Right ventricle myocardium superior (tissue), 1 donor: ENCODE data around the gene INPP5A. TPM values are rescaled to one million over a fixed set of nuclear protein-coding genes. Genes with fewer than 3 reads are reported as not detected.
"Not testable (repeated sequence)": the region's sequence is repeated elsewhere in the genome, so short reads cannot be mapped to it uniquely, and the experiment has no call there.

Experiments
- ATAC-seq: fragments of 200-7000 bp; cut with Tn5 transposase; one replicate; pipeline ENCODE4 v1.9.1; 2020; ENCODE audit warnings: mild to moderate bottlenecking; ENCODE audit not compliant: poor library complexity
- DNase-seq: peaks from one replicate; pipeline ENCODE4 v3.0.0-alpha.2; 2020
- intact Hi-C: fragments of 100-400 bp; cut with DNase I; formaldehyde crosslinking; loops from one replicate; pipeline ENCODE4 v1.11.2; 2022
- total RNA-seq: library from RNA; stranded (reverse); fragmentation: NEBNext Ultra II Directional; extraction: Animal tissue kit (Norgen Biotek cat#: 25700); gene quantifications from one replicate; pipeline ENCODE4 v1.2.1, GENCODE V29; 2021
- donor health status: DM: no; HTN: yes; CAD: no; lungs with severe emphysema.

Gene INPP5A
- total RNA-seq, 1 donor from 2014 or later = 99.1 TPM

DNA sequence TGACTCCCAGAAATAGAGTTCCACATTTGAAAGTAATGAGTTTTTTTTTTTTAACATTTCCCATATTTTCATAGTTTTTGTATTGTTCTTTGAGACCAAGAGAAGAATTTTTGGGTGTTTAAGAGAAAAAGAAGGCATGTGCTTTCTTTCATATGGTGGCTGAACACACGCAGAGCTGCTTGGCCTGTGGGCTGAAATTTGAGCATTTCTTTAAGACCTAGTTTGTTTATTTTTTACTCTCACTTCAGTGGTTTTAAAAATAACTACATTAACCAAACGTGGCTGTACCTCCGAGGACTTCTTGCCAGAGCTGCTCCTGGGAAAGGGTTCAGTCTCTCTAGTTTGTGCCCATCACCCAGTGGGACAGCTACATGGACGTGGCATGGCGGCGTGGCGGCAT, 58.3 kb downstream of the INPP5A start:
- no peak for DNase-seq
- intact Hi-C loops = no loop called here
- ATAC-seq = no peak

DNA sequence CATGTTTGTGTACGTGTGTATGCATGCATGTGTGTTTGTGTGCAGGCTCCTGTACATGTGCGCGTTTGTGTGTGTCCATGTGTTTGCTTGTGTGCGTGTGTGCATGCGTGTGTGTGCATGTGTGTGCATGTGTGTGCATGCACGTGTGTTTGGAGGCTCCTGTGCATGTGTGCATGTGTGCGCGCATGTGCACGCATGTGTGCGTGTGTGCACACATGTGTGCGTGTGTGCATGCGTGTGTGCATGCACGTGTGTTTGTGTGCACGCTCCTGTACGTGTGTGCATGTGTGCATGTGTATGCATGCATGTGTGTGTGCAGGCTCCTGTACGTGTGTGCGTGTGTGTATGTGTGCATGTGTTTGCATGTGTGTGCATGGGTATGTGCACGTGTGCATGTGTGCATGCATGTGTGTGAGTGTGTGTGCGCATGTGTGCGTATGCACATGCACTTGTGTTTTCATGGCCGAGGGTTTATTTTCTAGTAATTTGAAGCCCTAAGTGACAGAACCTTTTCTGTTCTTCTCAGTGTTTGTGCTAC, 59.2 kb downstream of the INPP5A start:
- intact Hi-C loops = no loop called here
- ATAC-seq (no peak), DNase-seq (no peak)

DNA sequence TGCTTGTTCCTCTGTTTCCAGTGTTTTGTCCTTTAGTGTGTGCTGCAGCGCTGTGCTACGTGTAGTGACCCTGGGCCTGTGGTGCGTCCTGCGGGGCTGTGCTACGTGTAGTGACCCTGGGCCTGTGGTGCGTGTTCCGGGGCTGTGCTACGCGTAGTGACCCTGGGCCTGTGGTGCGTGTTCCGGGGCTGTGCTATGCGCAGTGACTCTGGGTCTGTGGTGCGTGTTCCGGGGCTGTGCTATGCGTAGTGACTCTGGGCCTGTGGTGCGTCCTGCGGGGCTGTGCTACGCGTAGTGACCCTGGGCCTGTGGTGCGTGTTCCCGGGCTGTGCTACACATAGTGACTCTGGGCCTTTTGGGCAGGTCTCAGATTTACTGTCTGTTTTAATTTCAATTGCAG, 60.1 kb downstream of the INPP5A start:
- DNase-seq (no peak), ATAC-seq (no peak)
- intact Hi-C loops = no loop called here

DNA sequence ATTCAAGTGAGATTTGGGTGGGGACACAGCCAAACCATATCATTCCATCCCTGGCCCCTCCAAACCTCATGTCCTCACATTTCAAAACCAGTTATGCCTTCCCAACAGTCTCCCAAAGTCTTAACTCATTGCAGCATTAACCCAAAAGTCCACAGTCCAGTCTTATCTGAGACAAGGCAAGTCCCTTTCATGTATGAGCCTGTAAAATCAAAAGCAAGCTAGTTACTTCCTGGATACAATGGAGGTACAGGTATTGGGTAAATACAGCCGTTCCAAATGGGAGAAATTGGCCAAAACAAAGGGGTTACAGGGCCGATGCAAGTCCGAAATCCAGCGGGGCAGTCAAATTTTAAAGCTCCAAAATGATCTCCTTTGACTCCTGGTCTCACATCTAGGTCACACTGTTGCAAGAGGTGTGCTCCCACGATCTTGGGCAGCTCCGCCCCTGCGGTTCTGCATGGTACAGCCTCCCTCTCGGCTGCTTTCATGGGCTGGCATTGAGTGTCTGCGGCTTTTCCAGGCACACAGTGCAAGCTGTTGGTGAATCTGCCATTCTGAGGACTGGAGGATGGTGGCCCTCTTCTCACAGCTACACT, 61.5 kb downstream of the INPP5A start:
- DNase-seq, intact Hi-C loops, ATAC-seq: not testable (repeated sequence)

DNA sequence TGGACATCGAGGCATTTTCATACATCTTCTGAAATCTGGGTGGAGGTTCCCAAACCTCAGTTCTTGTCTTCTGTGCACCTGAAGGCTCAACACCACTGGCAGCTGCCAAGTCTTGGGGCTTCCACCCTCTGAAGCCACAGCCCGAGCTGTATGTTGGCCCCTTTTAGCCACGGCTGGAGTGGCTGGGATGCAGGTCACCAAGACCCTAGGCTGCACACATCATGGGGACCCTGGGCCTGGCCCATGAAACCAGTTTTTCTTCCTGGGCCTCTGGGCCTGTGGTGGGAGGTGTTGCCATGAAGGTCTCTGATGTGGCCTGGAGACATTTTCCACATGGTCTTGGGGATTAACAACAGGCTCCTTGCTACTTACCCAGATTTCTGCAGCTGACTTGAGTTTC, 62.1 kb downstream of the INPP5A start:
- ATAC-seq = no peak
- intact Hi-C loops = no loop called here
- no peak for DNase-seq

DNA sequence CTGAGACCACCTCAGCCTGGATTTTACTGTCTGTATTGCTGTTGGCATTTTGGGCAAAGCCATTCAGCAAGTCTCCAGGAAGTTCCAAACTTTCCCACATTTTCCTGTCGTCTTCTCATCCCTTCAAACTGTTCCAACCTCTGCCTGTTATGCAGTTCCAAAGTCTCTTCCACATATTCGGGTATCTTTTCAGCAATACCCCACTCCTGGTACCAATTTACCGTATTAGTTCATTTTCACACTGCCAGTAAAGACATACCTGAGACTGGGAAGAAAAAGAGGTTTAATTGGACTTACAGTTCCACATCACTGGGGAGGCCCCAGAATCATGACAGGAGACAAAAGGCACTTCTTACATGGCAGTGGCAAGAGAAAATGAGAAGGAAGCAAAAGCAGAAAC, 62.8 kb downstream of the INPP5A start:
- DNase-seq = no peak
- intact Hi-C loops = no loop called here
- no peak for ATAC-seq

DNA sequence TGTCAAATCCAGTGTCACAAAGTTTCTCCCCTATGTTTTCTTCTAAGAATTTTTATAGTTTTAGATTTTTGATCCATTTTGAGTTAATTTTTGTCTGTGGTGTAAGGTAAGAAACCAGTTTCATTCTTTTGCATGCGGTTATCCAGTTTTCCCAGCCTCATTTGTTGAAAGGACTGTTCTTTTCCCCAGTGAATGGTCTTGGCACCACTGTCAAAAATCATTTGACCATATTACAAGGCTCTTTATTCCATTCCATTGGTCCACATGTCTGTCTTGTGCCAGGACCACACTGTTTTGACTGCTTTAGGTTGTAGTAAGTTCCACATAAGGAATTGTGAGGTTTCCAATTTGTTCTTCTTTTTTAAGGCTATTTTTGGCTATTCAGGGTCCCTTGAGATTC, 64.0 kb downstream of the INPP5A start:
- no peak for DNase-seq
- intact Hi-C loops = no loop called here
- no peak for ATAC-seq

DNA sequence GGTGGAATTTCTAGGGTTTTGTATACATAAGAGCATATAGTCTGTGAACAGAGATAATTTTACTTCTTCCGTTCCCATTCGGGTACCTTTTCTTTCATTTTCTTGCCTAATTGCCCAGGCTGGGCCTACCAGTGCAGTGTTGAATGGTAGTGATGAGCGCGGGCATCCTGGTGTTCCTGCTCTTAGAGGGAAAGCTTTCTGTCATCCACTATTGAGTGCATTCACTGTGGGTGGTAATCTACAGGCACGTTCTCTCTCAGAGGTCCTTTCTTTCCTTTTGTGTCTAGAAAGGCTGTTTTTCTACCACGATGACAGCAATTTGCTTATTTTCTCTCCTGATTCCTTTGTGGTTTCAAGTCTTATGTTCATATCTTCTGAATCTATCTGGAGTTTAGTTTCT, 65.0 kb downstream of the INPP5A start:
- no peak for DNase-seq
- ATAC-seq = no peak
- intact Hi-C loops = no loop called here

DNA sequence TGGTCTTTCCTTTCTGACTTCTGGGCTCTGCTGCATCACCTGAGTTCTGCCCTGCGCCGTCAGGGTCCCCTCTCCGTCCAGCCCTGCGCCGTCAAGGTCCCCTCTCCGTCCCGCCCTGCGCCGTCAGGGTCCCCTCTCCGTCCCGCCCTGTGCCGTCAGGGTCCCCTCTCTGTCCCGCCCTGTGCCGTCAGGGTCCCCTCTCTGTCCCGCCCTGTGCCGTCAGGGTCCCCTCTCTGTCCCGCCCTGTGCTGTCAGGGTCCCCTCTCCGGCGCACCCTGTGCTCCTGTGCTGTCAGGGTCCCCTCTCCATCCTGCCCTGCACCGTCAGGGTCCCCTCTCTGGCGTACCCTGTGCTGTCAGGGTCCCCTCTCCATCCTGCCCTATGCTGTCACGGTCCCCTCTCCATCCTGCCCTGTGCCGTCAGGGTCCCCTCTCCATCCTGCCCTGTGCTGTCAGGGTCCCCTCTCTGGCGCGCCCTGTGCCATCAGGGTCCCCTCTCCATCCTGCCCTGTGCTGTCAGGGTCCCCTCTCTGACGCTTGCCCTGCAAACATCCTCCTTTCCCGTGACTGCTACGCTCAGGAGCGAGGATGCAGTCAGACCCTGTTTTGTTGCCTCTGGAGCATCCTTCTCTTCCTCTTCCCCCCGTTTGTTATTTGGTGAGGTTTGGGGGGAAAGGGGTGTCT, 66.4 kb downstream of the INPP5A start:
- ATAC-seq (no peak), DNase-seq (no peak)
- intact Hi-C loops = no loop called here

DNA sequence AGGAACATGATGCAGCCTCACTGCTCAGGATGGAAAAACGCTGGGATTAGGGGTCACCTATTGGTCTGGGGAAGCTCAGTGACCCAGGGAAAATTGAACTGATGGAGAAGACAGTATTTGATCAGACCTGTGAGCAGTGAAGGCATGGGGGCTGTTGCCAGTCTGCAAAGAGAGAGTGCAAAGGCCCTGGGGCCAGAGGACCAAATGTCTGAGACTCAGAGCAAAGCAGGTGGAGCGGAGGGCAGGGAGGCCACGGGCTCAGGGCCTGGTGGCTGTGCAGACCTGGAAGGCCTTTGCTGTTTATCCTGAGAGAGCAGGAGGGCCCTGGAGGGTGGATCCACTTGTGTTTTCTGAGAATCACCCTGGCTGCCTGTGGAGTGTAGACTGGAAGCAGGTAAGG, 67.1 kb downstream of the INPP5A start:
- ATAC-seq = no peak

DNA sequence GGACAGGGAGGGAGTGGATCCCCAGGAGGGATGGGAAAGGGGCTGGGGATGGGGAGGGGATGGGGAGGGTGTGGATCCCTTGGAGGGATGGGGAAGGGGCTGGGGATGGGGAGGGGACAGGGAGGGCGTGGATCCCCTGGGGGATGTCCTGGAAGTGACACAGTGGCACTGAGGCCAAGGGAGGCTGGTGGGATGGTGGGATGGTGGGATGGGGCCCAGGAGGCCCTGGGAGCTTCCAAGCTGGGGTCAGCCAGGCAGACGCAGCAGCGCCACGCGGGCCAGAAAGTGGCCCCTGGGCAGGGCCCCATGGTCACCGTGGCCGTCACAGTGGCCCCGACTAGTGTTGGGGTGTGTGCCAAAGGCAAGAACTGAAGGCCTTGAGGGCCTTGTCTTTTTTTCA, 67.8 kb downstream of the INPP5A start:
- no peak for ATAC-seq
- no peak for DNase-seq
- intact Hi-C loops = no loop called here

More for the DNA sequence above, 67.1 kb downstream of the INPP5A start:
- DNase-seq = no peak
- intact Hi-C loops = no loop called here

DNA sequence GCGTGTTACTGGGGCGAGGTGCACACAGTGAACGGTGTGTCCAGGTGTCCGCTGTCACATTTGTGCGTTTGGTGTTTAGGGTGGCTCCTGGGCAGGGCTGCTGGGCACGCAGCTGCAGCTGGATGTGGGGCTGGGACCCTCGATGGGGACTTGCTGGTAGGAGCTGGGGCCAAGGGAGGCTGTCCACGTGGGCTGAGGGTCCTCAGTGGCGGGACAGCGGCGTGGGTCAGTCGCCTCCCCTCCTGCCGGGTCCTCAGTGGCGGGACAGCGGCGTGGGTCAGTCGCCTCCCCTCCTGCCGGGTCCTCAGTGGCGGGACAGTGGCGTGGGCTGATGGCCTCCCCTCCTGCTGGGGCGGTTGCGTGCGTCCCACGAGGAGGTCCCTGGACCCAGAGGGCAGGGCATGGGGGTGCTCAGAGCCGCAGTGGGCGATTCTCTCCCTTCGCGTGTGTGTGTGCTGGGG, 68.5 kb downstream of the INPP5A start:
- intact Hi-C loops = no loop called here
- ATAC-seq (peak; percentile 6), DNase-seq (no peak)

DNA sequence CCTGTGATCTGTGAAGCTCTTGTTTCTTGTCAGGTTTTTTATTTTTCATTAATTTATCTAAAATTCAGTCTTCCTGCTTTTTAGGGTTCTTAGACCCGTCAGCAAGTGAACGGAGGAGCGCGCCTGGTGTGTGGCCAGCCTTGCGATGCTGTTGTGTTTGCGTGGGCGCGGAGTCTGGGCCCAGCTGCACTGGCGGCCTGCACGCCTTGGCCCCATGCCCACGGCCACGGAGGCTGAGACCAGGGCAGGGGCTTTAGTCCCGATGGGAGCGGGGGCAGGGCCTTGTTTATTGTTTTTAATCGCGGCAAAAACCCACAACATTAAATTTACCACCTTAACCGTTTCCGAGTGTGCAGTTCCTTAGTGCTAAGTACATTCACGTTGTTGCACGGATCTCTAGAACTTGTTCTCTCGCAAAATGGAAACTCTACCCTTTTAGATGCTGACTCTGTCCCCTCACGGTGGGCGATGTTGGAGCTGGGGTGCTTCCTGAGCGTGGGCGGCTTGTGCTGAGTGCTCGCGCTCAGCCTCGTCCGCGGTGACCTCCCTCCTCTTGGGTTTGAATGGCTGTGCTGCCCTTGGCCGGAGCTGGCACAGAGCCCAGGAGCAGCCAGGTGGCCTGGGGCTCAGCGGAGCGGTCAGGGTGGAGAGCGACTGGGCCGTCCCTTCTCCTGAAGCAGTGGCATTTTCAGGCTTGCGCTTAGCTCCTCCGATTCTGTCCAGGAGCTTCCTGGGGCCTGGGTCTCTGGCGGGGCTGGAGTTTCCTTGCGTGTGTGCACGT, 69.1 kb downstream of the INPP5A start:
- DNase-seq = peak; percentile 73
- intact Hi-C loops = no loop called here
- peak; percentile 68 for ATAC-seq

DNA sequence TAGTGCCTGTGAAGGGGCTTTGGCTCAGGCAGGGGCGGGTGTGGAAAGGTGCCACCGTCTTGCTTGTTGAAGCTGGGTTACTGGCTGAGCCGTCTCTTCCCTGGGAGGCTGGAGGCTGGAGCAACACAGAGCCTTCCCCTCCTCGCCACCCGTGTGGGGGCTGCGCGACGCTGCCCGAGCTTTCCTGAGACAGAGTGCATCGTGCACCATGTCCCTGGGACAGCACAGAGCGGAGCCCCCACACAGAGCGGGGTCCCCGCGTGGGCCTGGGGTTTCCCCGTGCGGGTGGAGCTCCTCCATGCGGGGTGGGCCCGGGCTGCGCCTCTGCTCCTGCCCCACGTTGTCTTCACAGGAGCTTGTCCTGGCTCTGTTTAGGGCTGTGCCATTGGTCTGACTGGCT, 69.9 kb downstream of the INPP5A start:
- intact Hi-C loops = no loop called here
- DNase-seq (no peak), ATAC-seq (no peak)

DNA sequence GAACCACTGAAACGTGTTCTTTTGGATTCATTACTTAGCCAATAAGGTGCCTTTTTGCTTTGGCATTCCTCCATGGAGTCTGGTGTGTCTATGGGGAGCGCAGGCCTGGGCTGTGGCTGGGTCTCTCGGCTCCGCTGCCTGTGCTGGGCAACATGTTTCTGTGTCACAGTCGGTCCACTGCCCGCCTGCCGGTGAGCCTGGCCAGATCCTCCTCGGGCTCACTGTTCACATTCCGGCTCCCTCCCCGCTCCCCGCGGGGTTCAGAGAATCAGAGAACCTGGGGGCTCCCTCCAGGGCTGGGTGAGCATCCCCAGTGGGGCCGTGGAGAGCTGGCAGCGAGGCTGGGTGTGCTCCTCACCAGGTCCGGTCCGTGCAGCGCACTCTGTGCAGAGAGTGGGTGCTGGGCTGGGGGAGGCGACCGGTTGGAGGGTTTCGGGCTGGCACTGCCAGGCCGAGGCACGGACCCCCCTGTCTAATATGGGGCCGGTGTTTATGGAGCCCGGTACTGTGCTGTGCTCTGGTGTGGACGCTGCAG, 70.4 kb downstream of the INPP5A start:
- ATAC-seq (no peak), DNase-seq (no peak)
- intact Hi-C loops = no loop called here

DNA sequence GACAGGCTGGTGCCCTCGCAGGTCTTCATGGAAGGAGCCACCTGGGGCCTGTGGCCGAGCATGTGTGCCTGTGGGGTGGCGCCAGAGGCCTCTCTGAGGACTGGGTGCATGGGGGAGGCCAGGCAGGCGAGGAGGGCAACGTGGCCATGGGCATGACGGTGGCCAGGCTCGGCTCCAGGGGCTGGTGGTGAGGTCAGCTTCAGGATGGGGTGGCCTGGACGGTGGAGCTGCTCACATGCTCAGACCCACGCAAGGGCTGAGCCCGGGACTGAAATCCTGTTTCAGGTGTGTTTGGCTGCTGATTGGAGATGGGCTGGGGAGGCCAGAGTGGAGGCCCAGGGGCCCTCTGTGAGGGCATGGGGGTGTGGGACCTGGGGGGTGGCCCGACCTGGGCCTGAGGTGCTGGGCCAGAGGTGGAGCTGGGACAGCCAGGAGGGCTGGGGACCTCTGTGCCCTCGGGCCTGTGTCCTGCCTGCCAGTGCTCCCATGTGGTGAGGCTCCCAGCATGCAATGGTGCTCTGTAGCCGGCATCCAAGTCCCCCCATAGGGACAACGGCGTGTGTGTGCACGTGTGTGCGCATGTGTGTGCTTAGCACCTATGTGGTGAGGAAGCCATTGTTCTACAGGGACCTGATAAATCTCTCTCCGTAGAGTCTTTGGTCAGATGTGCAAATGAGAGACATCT, 71.1 kb downstream of the INPP5A start:
- no peak for DNase-seq
- ATAC-seq = no peak
- intact Hi-C loops = no loop called here

DNA sequence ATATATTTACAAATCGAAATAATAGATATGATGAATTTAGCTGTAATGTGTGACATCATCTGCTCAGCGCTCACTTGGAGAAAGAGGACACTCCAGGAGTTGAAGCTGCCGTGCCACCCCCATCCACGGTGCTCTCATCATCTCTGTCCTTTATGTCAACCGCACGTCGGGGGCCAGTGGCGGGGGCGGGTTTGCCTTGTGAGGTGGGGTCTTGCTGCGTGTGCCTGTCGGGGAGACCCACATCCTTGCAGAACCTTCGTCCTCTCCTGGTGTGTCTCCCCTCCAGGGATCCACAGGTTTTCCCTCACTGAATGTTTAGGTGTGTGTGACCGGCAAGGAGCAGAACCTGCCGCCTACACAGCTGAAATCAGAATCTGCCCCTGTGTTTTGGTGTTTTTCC, 71.6 kb downstream of the INPP5A start:
- no peak for DNase-seq
- no peak for ATAC-seq
- intact Hi-C loops = no loop called here

DNA sequence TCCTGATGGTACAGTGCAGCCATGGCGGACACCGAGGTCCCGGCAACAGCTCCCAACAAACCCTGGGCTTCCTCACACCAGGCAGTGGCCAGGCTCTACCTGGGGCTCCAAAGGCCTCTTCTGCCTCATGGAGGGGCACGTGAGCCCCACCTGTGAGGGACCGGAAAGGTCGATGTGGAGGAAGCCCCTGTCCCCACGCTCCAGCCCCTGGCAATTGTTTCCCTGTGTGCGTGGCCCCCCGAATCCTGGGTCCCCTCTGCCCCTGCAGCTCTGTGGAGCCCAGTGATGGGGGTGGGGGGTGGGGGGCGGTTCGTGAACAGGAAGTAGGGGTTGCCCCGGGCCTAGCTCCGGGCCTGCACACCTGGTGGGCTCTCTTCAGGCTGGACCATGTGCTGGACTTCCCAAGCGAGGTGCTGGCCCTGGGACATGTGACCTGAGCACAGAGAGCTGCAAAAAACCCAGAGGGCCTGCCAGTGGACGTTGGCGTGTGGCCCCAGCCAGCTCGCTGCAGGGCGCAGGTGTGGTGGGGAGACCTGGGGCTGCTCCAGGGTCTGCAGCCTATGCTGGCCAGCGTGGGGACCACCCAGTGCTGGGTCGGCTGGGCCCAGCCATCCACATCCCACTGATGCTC, 72.6 kb downstream of the INPP5A start:
- no peak for ATAC-seq
- intact Hi-C loops = no loop called here
- DNase-seq = peak; percentile 26
